Esophagus squamous epithelium (tissue), 5 donors: ENCODE data around the gene PTAFR. TPM values are rescaled to one million over a fixed set of nuclear protein-coding genes. Genes with fewer than 3 reads are reported as not detected.
A peak's percentile ranks its signal among the peaks of the same experiment; 100 is the strongest.

Experiments
- DNase-seq: peaks from one replicate; lab custom pipeline; 2025; lab: John Stamatoyannopoulos, UW
- H3K27ac ChIP-seq, 4 donors: fragments of 200-600 bp; sonication (generic); one replicate each; pipeline ENCODE4 v1.5.1; 2016 to 2019; ENCODE audit warnings: mild to moderate bottlenecking in 1 of 4
- H3K27me3 ChIP-seq, 4 donors: fragments of 200-600 bp; sonication (generic); 1 replicate in 3 of 4; 2 replicates in 1 of 4; pipeline versions ENCODE4 v1.5.1 to v1.6.0; 2017 to 2021; ENCODE audit warnings: antibody characterized with exemption in 1 of 4
- H3K36me3 ChIP-seq, 3 donors: fragments of 200-600 bp; sonication (generic); one replicate each; pipeline ENCODE4 v1.5.1; 2016 to 2019
- H3K4me1 ChIP-seq, 3 donors: fragments of 200-600 bp; sonication (generic); one replicate each; pipeline ENCODE4 v1.5.1; 2017 to 2019
- H3K4me3 ChIP-seq, 4 donors: fragments of 200-600 bp; sonication (generic); 1 replicate in 3 of 4; 2 replicates in 1 of 4; pipeline ENCODE4 v1.5.1; 2016 to 2019; ENCODE audit warnings: mild to moderate bottlenecking in 2 of 4, moderate library complexity in 1 of 4
- H3K9me3 ChIP-seq, 3 donors: fragments of 200-600 bp; sonication (generic); one replicate each; pipeline ENCODE4 v1.5.1; 2016 to 2019
- CTCF ChIP-seq, 6 experiments: fragments of 450-650 bp in 4 of 6; fragments of 200-600 bp in 2 of 6; sonication (generic) in 2 of 6; IDR thresholded peaks; one replicate each; pipeline ENCODE4 v1.5.1; 2016 to 2019; ENCODE audit warnings: antibody characterized with exemption in 6 of 6, mild to moderate bottlenecking in 4 of 6, moderate library complexity in 4 of 6
- POLR2A ChIP-seq, 4 donors: fragments of 450-650 bp; IDR thresholded peaks; one replicate each; pipeline ENCODE4 v1.6.1; 2017; ENCODE audit warnings: antibody characterized with exemption in 4 of 4, mild to moderate bottlenecking in 4 of 4, moderate library complexity in 3 of 4
- WGBS, 2 donors: methylation state at CpG; one replicate each; pipeline ENCODE4 v1.1.5; 2018; 5-methylcytosine and 5-hydroxymethylcytosine counted together
- intact Hi-C: fragments of 100-400 bp; cut with DNase I; formaldehyde crosslinking; loops from one replicate; pipeline ENCODE4 v1.15.0; 2022
- total RNA-seq, 4 donors: library from RNA; depleted of rRNA; stranded (reverse); fragments of >200 nt; gene quantifications; one replicate each; pipeline ENCODE4 v1.1.0, GENCODE V29; 2016
- donor health status: DM: yes; HTN: yes; CAD: no.

PTAFR gene
- total RNA-seq, 4 donors from 2014 or later: 2.7 to 12.8 (median 8.9) TPM

GRCh38 chr1:28161751-28162150 lies 14.7 kb downstream of the PTAFR start:
- H3K9me3 ChIP-seq: no peaks in the 10 kb centered on the region
- TF ChIP-seq CTCF (IDR thresholded peaks at IDR 0.05): no peak
- no peak for TF ChIP-seq POLR2A (IDR thresholded peaks at IDR 0.05)
- WGBS, 2 donors: 49 to 58% methylated on average over 3 of the region's 3 CpGs
- H3K27me3 ChIP-seq: no peaks in the 10 kb centered on the region
- peaks cover 6 to 51% (median 28%) of the 10 kb centered on the region in 3 donors for H3K4me1 ChIP-seq
- H3K36me3 ChIP-seq: no peaks in the 10 kb centered on the region
- no peak overlapping the region for H3K4me3 ChIP-seq
- peak overlapping the region in 3 of 4 donors; percentile 39 to 83 (median 40) for H3K27ac ChIP-seq
- no peak for DNase-seq
- intact Hi-C loops: no loop called here

GRCh38 chr1:28160782-28161266 lies 15.7 kb downstream of the PTAFR start:
- WGBS, 2 donors: 48 to 49% methylated on average over 5 of the region's 5 CpGs
- Histone ChIP-seq H3K4me3 (no peak overlapping the region), H3K27ac (peak overlapping the region; percentile 58 to 86 (median 78)), H3K4me1 (peaks cover 6 to 51% (median 28%) of the 10 kb centered on the region in 3 donors), H3K27me3 (no peaks in the 10 kb centered on the region), H3K36me3 (no peaks in the 10 kb centered on the region), H3K9me3 (no peaks in the 10 kb centered on the region)
- TF ChIP-seq CTCF (IDR thresholded peaks at IDR 0.05) (no peak), POLR2A (IDR thresholded peaks at IDR 0.05) (no peak)
- no peak for DNase-seq
- intact Hi-C loops: no loop called here

DNA sequence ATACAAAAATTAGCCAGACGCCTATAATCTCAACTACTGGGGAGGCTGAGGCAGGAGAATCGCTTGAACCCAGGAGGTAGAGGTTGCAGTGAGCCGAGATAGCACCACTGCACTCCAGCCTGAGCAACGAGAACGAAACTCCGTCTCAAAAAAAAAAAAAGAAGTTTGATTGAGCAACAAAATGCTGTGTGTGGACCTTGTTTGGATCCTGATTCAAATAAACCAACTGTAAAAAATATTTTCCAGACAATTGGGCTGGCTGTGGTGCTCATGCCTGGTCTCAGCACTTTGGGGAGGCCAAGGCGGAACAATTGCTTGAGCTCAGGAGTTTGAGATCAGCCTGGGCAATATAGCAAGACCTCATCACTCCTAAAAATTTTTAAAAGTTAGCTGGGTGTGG lies 16.8 kb downstream of the PTAFR start:
- intact Hi-C loops: no loop called here
- TF ChIP-seq CTCF (IDR thresholded peaks at IDR 0.05): no peak
- no peaks in the 10 kb centered on the region for H3K9me3 ChIP-seq
- H3K27me3 ChIP-seq: no peaks in the 10 kb centered on the region
- peak overlapping the region in 1 of 4 donors; percentile 83 for H3K27ac ChIP-seq
- no peaks in the 10 kb centered on the region for H3K36me3 ChIP-seq
- 80 to 83% methylated on average over 7 of the region's 7 CpGs for WGBS, 2 donors
- H3K4me3 ChIP-seq: no peak overlapping the region
- no peak for DNase-seq
- peaks cover 6 to 50% (median 28%) of the 10 kb centered on the region in 3 donors for H3K4me1 ChIP-seq

DNA sequence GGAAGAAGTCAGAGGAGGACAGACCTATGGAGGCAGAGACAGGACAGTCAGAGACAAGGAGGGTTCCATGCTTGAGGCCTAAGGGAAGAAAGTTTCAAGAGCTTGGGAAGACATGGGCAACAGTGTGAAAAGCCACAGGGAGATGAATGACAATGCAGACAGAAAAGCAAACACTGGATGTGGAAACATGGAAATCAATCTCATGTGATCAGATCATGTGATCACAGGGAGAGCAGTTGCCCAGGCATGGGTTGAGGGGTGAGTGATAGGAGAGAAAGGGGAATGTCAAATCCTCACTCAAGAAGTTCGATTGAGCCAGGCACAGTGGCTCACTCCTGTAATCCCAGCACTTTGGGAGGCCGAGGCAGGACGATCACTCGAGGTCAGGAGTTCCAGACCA lies 17.2 kb downstream of the PTAFR start:
- intact Hi-C loops: no loop called here
- TF ChIP-seq CTCF (IDR thresholded peaks at IDR 0.05) (no peak), POLR2A (IDR thresholded peaks at IDR 0.05) (no peak)
- H3K4me1 ChIP-seq: peaks cover 6 to 49% (median 28%) of the 10 kb centered on the region in 3 donors
- 82 to 85% methylated on average over 4 of the region's 4 CpGs for WGBS, 2 donors
- no peaks in the 10 kb centered on the region for H3K9me3 ChIP-seq
- no peak overlapping the region for H3K4me3 ChIP-seq
- H3K36me3 ChIP-seq: no peaks in the 10 kb centered on the region
- no peak overlapping the region for H3K27ac ChIP-seq
- no peaks in the 10 kb centered on the region for H3K27me3 ChIP-seq
- DNase-seq: no peak

- WGBS, 2 donors: 85 to 88% methylated on average over 5 to 6 of the region's 8 CpGs
- TF ChIP-seq CTCF (IDR thresholded peaks at IDR 0.05) (no peak), POLR2A (IDR thresholded peaks at IDR 0.05) (no peak)
- no peaks in the 10 kb centered on the region for H3K36me3 ChIP-seq
- no peak overlapping the region for H3K4me3 ChIP-seq
- H3K27ac ChIP-seq: no peak overlapping the region
- peaks cover 0 to 46% (median 20%) of the 10 kb centered on the region in 3 donors for H3K4me1 ChIP-seq
- intact Hi-C loops: no loop called here
- H3K9me3 ChIP-seq: no peaks in the 10 kb centered on the region
- DNase-seq: no peak
- H3K27me3 ChIP-seq: no peaks in the 10 kb centered on the region
Measured at GRCh38 chr1:28157894-28158293, 18.6 kb downstream of the PTAFR start.
